H1 (cell line): ENCODE data around the gene PPP6R1. TPM values are rescaled to one million over a fixed set of nuclear protein-coding genes. Genes with fewer than 3 reads are reported as not detected.

ENCODE experiments used
- POLR2A ChIP-seq, 2 experiments: IDR thresholded peaks; 1 replicate in 1 of 2; 2 replicates in 1 of 2; pipeline ENCODE4 v1.6.1; 2011; ENCODE audit warnings: low read depth in 2 of 2, low read length in 2 of 2, mild to moderate bottlenecking in 2 of 2; ENCODE audit errors: control extremely low read depth in 1 of 2
- SIX5 ChIP-seq: IDR thresholded peaks from 2 replicates; pipeline ENCODE4 v1.6.1; 2011; ENCODE audit warnings: mild to moderate bottlenecking, low read depth, low read length
- YY1 ChIP-seq: IDR thresholded peaks from 2 replicates; pipeline ENCODE4 v1.6.1; 2011; ENCODE audit warnings: low read depth, mild to moderate bottlenecking, low read length
- polyA plus RNA-seq, 7 experiments: library from polyadenylated mRNA; depleted of rRNA in 3 of 7; stranded (reverse) in 5 of 7; unstranded in 2 of 7; fragments of >200 nt in 5 of 7; fragments of 200-250 nt in 2 of 7; gene quantifications; 1 replicate in 5 of 7; 2 replicates in 1 of 7; 4 replicates in 1 of 7; pipeline versions ENCODE4 v1.2.1 to v1.2.3, GENCODE V29; 2011 to 2013; ENCODE audit warnings: missing spikeins in 2 of 7, mixed read lengths in 2 of 7
- total RNA-seq: library from RNA; stranded (reverse); fragmentation: NEBNext Ultra II Directional; extraction: Animal tissue kit (Norgen Biotek cat#: 25700); gene quantifications from 2 replicates; pipeline ENCODE4 v1.2.1, GENCODE V29; 2021

PPP6R1 gene
- total and polyA plus RNA-seq, 2 of the 8 experiments (the other 6 are each of a cell fraction or from before 2014, with no cell fraction given), result 36.4 to 74.4 TPM

GRCh38 chr19:55253842-55254624, 4.8 kb downstream of the PPP6R1 start (continued):
- no peak for TF ChIP-seq SIX5
- TF ChIP-seq YY1, result no peak
- no peak for TF ChIP-seq POLR2A (IDR thresholded peaks at IDR 0.05; ENCODE audit: control extremely low read depth in 1 of 2, low read depth in 2 of 2, low read length in 2 of 2)
